Suprapubic skin (tissue), 4 donors: Measurements from ENCODE around the gene SLC22A31.

Experiments used
- EP300 ChIP-seq: sonication (generic); formaldehyde crosslinking; IDR thresholded peaks from one replicate; pipeline ENCODE4 v1.6.1; 2017; ENCODE audit warnings: antibody characterized with exemption
- POLR2A ChIP-seq, 2 donors: fragments of 450-650 bp; IDR thresholded peaks; one replicate each; pipeline ENCODE4 v1.6.1; 2017; ENCODE audit warnings: antibody characterized with exemption in 2 of 2, mild to moderate bottlenecking in 2 of 2, moderate library complexity in 2 of 2
- POLR2AphosphoS5 ChIP-seq, 3 donors: sonication (generic); formaldehyde crosslinking; IDR thresholded peaks; one replicate each; pipeline ENCODE4 v1.6.1; 2017; ENCODE audit warnings: antibody characterized with exemption in 3 of 3
- TF ChIP-seq, protein P1 (sequence below), 2 donors: fragments of 200-600 bp in 1 of 2; fragments of 450-650 bp in 1 of 2; sonication (generic) in 1 of 2; IDR thresholded peaks; one replicate each; pipeline ENCODE4 v1.5.1; 2016 to 2019; ENCODE audit warnings: antibody characterized with exemption in 2 of 2, mild to moderate bottlenecking in 1 of 2, moderate library complexity in 1 of 2

DNA sequence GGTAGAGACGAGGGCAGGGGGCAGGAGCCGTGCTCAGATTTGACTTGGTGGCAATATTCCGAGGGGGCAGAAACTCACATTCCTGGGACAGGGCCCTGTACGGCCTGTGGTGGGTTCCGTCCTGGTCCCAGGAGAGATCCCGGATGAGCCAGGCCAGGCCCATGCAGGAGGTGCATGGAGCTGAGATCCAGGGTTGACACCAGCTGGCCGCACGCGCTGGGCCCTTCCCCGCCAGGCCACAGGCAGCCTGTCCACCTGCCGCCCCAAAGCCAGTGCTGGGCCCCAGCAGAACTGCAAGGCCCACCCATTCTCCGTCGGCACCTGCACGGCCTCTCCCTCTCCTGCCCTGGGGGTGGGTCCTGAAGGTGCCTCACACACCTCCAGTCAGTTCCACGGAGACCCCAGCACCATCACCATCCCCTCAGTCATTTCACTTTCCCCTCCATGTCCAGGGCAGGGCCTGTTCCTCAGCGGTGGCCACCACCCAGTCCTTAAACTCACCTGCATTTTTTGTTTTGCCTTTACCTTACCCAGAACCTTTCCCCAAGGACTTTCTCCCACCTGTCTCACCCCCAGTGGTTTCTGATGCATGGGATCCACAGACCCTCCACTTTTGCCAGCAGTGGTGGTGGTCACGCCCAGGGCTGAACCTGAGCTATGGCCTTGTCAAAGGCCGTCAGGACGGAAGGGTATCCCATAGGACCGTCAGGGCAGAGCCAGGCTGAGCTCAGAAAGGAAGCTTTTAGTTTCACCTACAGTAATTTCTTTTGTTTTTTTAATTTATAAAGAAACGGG lies 53.9 kb downstream of the SLC22A31 start:
- TF ChIP-seq, protein P1, sequence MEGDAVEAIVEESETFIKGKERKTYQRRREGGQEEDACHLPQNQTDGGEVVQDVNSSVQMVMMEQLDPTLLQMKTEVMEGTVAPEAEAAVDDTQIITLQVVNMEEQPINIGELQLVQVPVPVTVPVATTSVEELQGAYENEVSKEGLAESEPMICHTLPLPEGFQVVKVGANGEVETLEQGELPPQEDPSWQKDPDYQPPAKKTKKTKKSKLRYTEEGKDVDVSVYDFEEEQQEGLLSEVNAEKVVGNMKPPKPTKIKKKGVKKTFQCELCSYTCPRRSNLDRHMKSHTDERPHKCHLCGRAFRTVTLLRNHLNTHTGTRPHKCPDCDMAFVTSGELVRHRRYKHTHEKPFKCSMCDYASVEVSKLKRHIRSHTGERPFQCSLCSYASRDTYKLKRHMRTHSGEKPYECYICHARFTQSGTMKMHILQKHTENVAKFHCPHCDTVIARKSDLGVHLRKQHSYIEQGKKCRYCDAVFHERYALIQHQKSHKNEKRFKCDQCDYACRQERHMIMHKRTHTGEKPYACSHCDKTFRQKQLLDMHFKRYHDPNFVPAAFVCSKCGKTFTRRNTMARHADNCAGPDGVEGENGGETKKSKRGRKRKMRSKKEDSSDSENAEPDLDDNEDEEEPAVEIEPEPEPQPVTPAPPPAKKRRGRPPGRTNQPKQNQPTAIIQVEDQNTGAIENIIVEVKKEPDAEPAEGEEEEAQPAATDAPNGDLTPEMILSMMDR (IDR thresholded peaks at IDR 0.05): no peak
- TF ChIP-seq POLR2A (IDR thresholded peaks at IDR 0.05) (no peak), POLR2AphosphoS5 (IDR thresholded peaks at IDR 0.05) (no peak), EP300 (no peak)
